RPMI7951 (cell line): ENCODE data around the gene CLCNKB. TPM values are rescaled to one million over a fixed set of nuclear protein-coding genes. Genes with fewer than 3 reads are reported as not detected.

Experiments
- DNase-seq: peaks from one replicate; pipeline ENCODE4 v3.0.0-alpha.2; 2012; ENCODE audit warnings: low read depth
- total RNA-seq: library from RNA; depleted of rRNA; stranded (reverse); fragments of >200 nt; shearing (Covaris generic); gene quantifications from 2 replicates; pipeline ENCODE4 v1.2.3, GENCODE V29; 2014; rRNA removed

The CLCNKB gene
- total RNA-seq, 1 experiment from 2014 or later: not detected

DNA sequence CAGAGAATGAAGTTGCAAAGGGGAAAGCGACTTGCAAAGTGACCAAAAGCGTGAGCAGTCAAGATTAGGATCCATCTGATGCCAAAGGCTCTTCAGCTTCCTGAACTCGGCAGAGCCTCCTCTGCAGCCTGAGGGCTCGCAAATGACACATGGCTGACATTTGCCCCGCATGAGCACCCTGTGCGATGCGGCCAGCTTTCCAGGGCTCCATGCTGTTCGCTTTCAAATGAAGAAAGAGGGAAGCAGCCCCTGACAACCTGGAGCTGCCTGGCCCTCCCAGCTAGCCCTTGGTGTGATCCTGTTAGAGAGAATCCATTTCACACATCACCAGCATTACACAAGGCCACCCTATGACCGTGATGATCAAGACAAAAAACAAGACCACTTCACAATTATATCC, 50.0 kb downstream of the CLCNKB start:
- peak; percentile 85 for DNase-seq

GRCh38 chr1:16094453-16095158, 51.0 kb downstream of the CLCNKB start:
- no peak for DNase-seq

DNA sequence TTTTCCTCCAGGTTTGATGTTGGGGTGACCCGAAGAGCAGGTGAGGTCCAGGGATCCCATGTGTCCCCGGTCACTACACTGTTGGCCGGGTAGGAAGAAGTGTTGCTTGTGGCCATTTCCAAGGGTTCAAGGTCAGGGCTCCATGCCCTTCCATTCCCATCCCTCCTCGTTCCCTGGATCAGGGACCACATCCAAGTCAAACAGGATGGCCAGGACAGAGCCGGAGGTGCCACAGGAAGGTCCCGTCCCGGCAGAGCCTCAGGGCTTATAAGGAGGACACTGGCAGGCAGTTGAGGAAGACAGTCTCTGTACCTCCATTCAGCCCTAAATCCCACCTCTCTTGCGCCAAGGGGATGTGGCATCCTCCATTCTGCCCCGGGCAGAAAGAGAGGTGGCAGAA, 51.9 kb downstream of the CLCNKB start:
- peak; percentile 49 for DNase-seq

GRCh38 chr1:16099412-16099811, 55.8 kb downstream of the CLCNKB start:
- no peak for DNase-seq

DNA sequence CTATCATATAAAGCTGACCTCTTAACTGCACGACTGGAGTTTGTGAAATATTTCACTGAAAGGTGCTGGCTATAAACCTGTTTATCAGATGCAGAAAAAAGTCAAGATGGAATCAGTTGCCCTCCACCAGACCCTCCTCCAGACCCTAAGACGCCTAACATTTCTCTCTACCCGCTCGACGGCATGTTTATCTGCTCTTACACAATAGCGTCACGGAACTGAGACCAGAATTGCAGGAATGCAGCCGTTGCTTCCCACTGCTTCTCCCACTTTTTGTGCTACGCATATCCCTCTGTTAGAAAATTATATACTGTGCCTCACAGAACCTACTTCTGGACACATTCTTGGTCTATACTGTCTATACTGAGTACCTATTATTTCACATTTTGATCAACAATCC, 58.0 kb downstream of the CLCNKB start:
- no peak for DNase-seq

Other genes starting within 250 kb of the CLCNKB start
- 3.2 and 4.0 TPM in 2 replicates for gene UQCRHL, start 236.1 kb upstream of the CLCNKB start, total RNA-seq
- 9.3 and 14.1 TPM in 2 replicates for gene SPEN, start 196.1 kb upstream of the CLCNKB start, total RNA-seq
- gene ZBTB17, start 67.7 kb upstream of the CLCNKB start, total RNA-seq: 20.8 and 26.3 TPM in 2 replicates
- not detected in 2 replicates for gene SRARP, start 39.5 kb upstream of the CLCNKB start, total RNA-seq
- 7.1 and 7.9 TPM in 2 replicates for gene HSPB7, start 25.7 kb upstream of the CLCNKB start, total RNA-seq
- gene CLCNKA, start 21.7 kb upstream of the CLCNKB start, total RNA-seq: 0.12 TPM in 1 of 2 replicates, not detected in the other
- gene FAM131C, start 29.9 kb downstream of the CLCNKB start, total RNA-seq: 0.20 TPM in 1 of 2 replicates, not detected in the other
- gene EPHA2, start 112.3 kb downstream of the CLCNKB start, total RNA-seq: 47.1 and 53.4 TPM in 2 replicates
- gene ARHGEF19, start 168.9 kb downstream of the CLCNKB start, total RNA-seq: 8.3 and 10.7 TPM in 2 replicates
- gene CPLANE2, start 193.4 kb downstream of the CLCNKB start, total RNA-seq: 2.4 and 6.5 TPM in 2 replicates